ENCODE results near the gene GRIK1.

The GRIK1 gene

DNA sequence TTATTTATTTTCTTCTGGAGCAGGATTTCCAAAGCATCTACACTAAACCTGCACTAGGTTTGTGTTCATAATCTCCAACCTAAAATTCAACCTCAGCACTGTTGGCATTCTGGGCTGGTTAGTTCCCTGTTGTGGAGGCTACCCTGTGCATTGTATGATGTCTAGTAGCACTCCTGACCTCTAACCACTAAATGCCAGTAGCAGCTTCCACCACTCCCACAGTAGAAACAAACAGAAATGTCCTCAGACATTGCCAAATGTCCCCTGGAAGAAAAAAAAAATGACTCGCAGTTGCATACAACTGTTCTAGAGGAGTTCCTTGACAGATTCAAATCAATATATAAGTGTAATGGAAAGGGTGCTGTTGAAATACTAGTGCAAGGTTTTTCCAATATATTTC, 18.9 kb downstream of the GRIK1 start:
- no peaks in the 10 kb centered on the region for H3K9me3 ChIP-seq (ENCODE audit: control insufficient read depth, insufficient read depth, low read length)
- H3K27me3 ChIP-seq (ENCODE audit: control insufficient read depth, insufficient read depth, low read length), result no peaks in the 10 kb centered on the region
- no peaks in the 10 kb centered on the region for H3K4me1 ChIP-seq (ENCODE audit: control insufficient read depth, insufficient read depth, low read length)
- H3K36me3 ChIP-seq (ENCODE audit: control insufficient read depth, insufficient read depth, low read length), result no peaks in the 10 kb centered on the region
- WGBS (ENCODE audit: insufficient coverage, insufficient read length), result no CpG with 5 or more reads among the region's 1 CpG
- H3K4me3 ChIP-seq (ENCODE audit: low read length), result no peak overlapping the region
- no peak overlapping the region for H3K27ac ChIP-seq (ENCODE audit: low read length)
- no peak for DNase-seq (ENCODE audit: low read depth, low spot score)

DNA sequence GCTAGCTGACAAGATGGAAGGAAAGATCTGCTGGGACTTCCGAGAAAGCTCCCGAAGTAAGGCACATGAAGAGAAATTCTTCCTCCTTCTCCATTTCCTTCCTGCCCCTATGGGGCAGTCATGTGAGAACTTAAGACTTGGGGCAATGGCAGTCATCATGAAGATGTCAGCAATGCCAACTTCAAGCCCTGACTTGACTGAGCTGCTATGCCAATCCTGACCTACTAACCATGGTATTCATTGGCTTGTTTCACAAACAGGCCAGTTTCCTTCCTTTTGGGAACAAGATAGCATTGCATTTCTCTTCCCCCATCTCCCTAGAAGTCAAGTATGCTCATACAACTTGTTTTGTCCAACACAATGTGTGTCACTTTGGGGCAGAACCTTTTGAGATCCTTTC, 25.5 kb downstream of the GRIK1 start:
- H3K36me3 ChIP-seq (ENCODE audit: control insufficient read depth, insufficient read depth, low read length), result no peaks in the 10 kb centered on the region
- no peak overlapping the region for H3K27ac ChIP-seq (ENCODE audit: low read length)
- H3K27me3 ChIP-seq (ENCODE audit: control insufficient read depth, insufficient read depth, low read length), result no peaks in the 10 kb centered on the region
- H3K4me3 ChIP-seq (ENCODE audit: low read length), result no peak overlapping the region
- no peaks in the 10 kb centered on the region for H3K4me1 ChIP-seq (ENCODE audit: control insufficient read depth, insufficient read depth, low read length)
- H3K9me3 ChIP-seq (ENCODE audit: control insufficient read depth, insufficient read depth, low read length), result no peaks in the 10 kb centered on the region
- WGBS (ENCODE audit: insufficient coverage, insufficient read length), result no CpG with 5 or more reads among the region's 2 CpGs
- DNase-seq (ENCODE audit: low read depth, low spot score), result no peak

DNA sequence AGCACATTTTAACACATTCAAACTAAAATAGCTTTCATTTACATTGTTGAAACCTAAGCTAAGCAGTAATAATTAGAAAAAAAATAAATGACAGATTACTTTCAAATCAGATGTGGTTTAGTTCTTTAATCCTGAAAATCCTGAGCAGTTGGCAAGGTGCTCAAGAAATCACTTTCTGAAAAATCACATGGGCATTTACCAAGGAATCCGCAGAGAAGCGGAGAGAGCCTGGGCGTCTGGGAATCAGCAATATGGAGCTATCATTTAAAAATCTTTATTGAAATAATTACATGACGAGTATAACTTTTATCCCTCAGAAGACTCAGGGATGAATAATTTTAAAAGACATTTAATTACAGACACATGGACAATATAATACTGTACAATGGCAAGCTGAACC, 30.2 kb downstream of the GRIK1 start:
- no peaks in the 10 kb centered on the region for H3K27me3 ChIP-seq (ENCODE audit: control insufficient read depth, insufficient read depth, low read length)
- no peaks in the 10 kb centered on the region for H3K4me1 ChIP-seq (ENCODE audit: control insufficient read depth, insufficient read depth, low read length)
- no peaks in the 10 kb centered on the region for H3K9me3 ChIP-seq (ENCODE audit: control insufficient read depth, insufficient read depth, low read length)
- no peak overlapping the region for H3K4me3 ChIP-seq (ENCODE audit: low read length)
- no peak overlapping the region for H3K27ac ChIP-seq (ENCODE audit: low read length)
- WGBS (ENCODE audit: insufficient coverage, insufficient read length), result no CpG with 5 or more reads among the region's 4 CpGs
- no peak for DNase-seq (ENCODE audit: low read depth, low spot score)
- no peaks in the 10 kb centered on the region for H3K36me3 ChIP-seq (ENCODE audit: control insufficient read depth, insufficient read depth, low read length)

- DNase-seq (ENCODE audit: low read depth, low spot score), result no peak
- no peaks in the 10 kb centered on the region for H3K27me3 ChIP-seq (ENCODE audit: control insufficient read depth, insufficient read depth, low read length)
- H3K36me3 ChIP-seq (ENCODE audit: control insufficient read depth, insufficient read depth, low read length), result no peaks in the 10 kb centered on the region
- H3K9me3 ChIP-seq (ENCODE audit: control insufficient read depth, insufficient read depth, low read length), result no peaks in the 10 kb centered on the region
- no CpG with 5 or more reads among the region's 11 CpGs for WGBS (ENCODE audit: insufficient coverage, insufficient read length)
- no peak overlapping the region for H3K27ac ChIP-seq (ENCODE audit: low read length)
- no peaks in the 10 kb centered on the region for H3K4me1 ChIP-seq (ENCODE audit: control insufficient read depth, insufficient read depth, low read length)
- no peak overlapping the region for H3K4me3 ChIP-seq (ENCODE audit: low read length)
Observed at GRCh38 chr21:29904359-29905282, 35.2 kb downstream of the GRIK1 start.

GRCh38 chr21:29896884-29897283, 42.9 kb downstream of the GRIK1 start:
- DNase-seq (ENCODE audit: low read depth, low spot score), result no peak
- WGBS (ENCODE audit: insufficient coverage, insufficient read length), result 100% methylated on average over 1 of the region's 3 CpGs
- no peaks in the 10 kb centered on the region for H3K4me1 ChIP-seq (ENCODE audit: control insufficient read depth, insufficient read depth, low read length)
- H3K27me3 ChIP-seq (ENCODE audit: control insufficient read depth, insufficient read depth, low read length), result no peaks in the 10 kb centered on the region
- H3K9me3 ChIP-seq (ENCODE audit: control insufficient read depth, insufficient read depth, low read length), result no peaks in the 10 kb centered on the region
- no peaks in the 10 kb centered on the region for H3K36me3 ChIP-seq (ENCODE audit: control insufficient read depth, insufficient read depth, low read length)
- H3K4me3 ChIP-seq (ENCODE audit: low read length), result no peak overlapping the region
- no peak overlapping the region for H3K27ac ChIP-seq (ENCODE audit: low read length)

DNA sequence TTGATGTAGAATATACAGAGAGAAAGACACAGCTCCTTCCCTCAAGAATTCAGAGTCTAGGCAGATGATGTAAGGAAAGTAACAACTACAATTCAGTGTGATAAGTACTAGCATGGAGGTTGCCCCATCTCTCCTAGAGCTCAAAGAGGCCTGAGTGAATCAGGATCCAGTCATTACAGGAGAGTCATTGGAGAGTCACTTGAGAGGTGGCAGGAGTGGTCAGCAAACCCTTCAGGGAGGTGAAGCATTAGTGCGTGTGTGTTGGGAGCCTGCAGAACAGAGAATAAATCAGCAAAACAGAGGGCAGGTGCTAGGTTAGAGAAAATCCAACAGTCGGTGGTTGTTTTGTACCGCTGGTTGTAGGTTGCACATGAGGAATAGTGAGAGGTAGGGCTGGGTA, 46.1 kb downstream of the GRIK1 start:
- Histone ChIP-seq H3K4me3 (ENCODE audit: low read length) (no peak overlapping the region), H3K9me3 (ENCODE audit: control insufficient read depth, insufficient read depth, low read length) (no peaks in the 10 kb centered on the region), H3K4me1 (ENCODE audit: control insufficient read depth, insufficient read depth, low read length) (no peaks in the 10 kb centered on the region), H3K36me3 (ENCODE audit: control insufficient read depth, insufficient read depth, low read length) (no peaks in the 10 kb centered on the region), H3K27ac (ENCODE audit: low read length) (no peak overlapping the region), H3K27me3 (ENCODE audit: control insufficient read depth, insufficient read depth, low read length) (no peaks in the 10 kb centered on the region)
- WGBS (ENCODE audit: insufficient coverage, insufficient read length), result no CpG with 5 or more reads among the region's 3 CpGs
- DNase-seq (ENCODE audit: low read depth, low spot score), result no peak

- WGBS (ENCODE audit: insufficient coverage, insufficient read length), result 100% methylated on average over 2 of the region's 6 CpGs
- Histone ChIP-seq H3K4me1 (ENCODE audit: control insufficient read depth, insufficient read depth, low read length) (no peaks in the 10 kb centered on the region), H3K9me3 (ENCODE audit: control insufficient read depth, insufficient read depth, low read length) (no peaks in the 10 kb centered on the region), H3K27me3 (ENCODE audit: control insufficient read depth, insufficient read depth, low read length) (no peaks in the 10 kb centered on the region), H3K4me3 (ENCODE audit: low read length) (no peak overlapping the region; the same call in 1 of the 2 replicates), H3K36me3 (ENCODE audit: control insufficient read depth, insufficient read depth, low read length) (no peaks in the 10 kb centered on the region), H3K27ac (ENCODE audit: low read length) (no peak overlapping the region)
- no peak for DNase-seq (ENCODE audit: low read depth, low spot score)
Observed at GRCh38 chr21:29892379-29892778, 47.4 kb downstream of the GRIK1 start.

DNA sequence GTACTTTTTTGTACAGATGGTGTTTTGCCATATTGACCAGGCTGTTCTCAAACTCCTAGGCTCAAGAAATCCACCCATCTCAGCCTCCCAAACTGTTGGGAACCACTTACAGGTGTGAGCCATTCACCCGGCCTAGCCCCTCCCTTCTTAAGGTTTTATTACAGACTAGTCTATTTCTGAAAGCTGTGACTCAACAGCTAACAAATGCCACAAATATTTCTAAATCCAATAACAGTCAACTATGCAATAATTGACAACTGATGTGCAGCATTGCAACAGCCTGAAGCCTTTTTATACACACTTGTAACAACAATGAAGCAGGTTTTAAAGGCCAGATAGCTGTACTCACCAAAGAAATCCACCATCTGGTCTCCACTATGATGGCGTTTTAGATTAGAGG, 51.4 kb downstream of the GRIK1 start:
- Histone ChIP-seq H3K4me1 (ENCODE audit: control insufficient read depth, insufficient read depth, low read length) (no peaks in the 10 kb centered on the region), H3K27ac (ENCODE audit: low read length) (no peak overlapping the region), H3K27me3 (ENCODE audit: control insufficient read depth, insufficient read depth, low read length) (no peaks in the 10 kb centered on the region), H3K4me3 (ENCODE audit: low read length) (no peak overlapping the region), H3K9me3 (ENCODE audit: control insufficient read depth, insufficient read depth, low read length) (no peaks in the 10 kb centered on the region), H3K36me3 (ENCODE audit: control insufficient read depth, insufficient read depth, low read length) (no peaks in the 10 kb centered on the region)
- no peak for DNase-seq (ENCODE audit: low read depth, low spot score)
- WGBS (ENCODE audit: insufficient coverage, insufficient read length), result no CpG with 5 or more reads among the region's 2 CpGs

DNA sequence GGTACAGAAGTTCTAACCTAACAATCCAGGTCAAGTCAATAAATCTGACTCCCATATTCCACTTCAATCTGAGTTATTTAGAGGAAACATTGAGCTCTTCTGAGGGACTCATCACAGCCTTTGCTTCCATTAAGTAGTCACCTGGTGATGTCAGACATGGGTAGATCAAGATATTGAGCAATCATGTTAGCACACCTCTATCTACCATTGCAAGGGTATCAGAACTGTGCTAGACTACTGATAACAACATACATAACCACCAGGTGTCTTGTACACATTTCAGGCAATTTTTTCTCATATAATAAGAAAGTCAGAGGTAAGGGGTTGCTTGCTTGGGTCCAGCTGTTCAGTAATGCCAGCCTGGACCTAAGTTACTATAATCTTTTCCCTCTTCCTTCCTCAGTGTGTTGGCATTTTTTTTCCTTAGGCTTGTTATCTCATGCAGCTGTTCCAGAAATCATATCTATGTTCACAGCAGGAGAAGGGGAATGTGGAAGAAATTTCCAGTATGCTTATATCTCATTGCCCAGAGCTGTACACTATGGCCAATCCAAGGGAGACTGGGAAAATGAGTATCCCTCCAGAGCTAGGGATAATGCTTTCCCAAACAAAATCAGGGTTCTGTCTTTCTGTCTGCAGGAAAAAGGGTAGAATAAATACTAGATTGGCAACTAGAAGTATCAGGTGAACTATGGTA, 52.3 kb downstream of the GRIK1 start:
- Histone ChIP-seq H3K4me3 (ENCODE audit: low read length) (no peak overlapping the region), H3K27me3 (ENCODE audit: control insufficient read depth, insufficient read depth, low read length) (no peaks in the 10 kb centered on the region), H3K4me1 (ENCODE audit: control insufficient read depth, insufficient read depth, low read length) (no peaks in the 10 kb centered on the region), H3K27ac (ENCODE audit: low read length) (no peak overlapping the region), H3K36me3 (ENCODE audit: control insufficient read depth, insufficient read depth, low read length) (no peaks in the 10 kb centered on the region), H3K9me3 (ENCODE audit: control insufficient read depth, insufficient read depth, low read length) (no peaks in the 10 kb centered on the region)
- DNase-seq (ENCODE audit: low read depth, low spot score), result no peak

- DNase-seq (ENCODE audit: low read depth, low spot score), result no peak
- Histone ChIP-seq H3K27ac (ENCODE audit: low read length) (no peak overlapping the region), H3K36me3 (ENCODE audit: control insufficient read depth, insufficient read depth, low read length) (no peaks in the 10 kb centered on the region), H3K27me3 (ENCODE audit: control insufficient read depth, insufficient read depth, low read length) (no peaks in the 10 kb centered on the region), H3K9me3 (ENCODE audit: control insufficient read depth, insufficient read depth, low read length) (no peaks in the 10 kb centered on the region), H3K4me3 (ENCODE audit: low read length) (no peak overlapping the region), H3K4me1 (ENCODE audit: control insufficient read depth, insufficient read depth, low read length) (no peaks in the 10 kb centered on the region)
- WGBS (ENCODE audit: insufficient coverage, insufficient read length), result no CpG with 5 or more reads among the region's 1 CpG
Observed at GRCh38 chr21:29885491-29885890, 54.3 kb downstream of the GRIK1 start.
